Central memory CD8-positive, alpha-beta T cell (primary cell): Measurements from ENCODE around the gene SNED1.

Source experiments
- ATAC-seq: fragments of 150-1000 bp; cut with Tn5 transposase; replicated peaks from 2 replicates; pipeline ENCODE4 v1.10.0; 2022; ENCODE audit warnings: mild to moderate bottlenecking, moderate FRiP score, moderate number of reproducible peaks; ENCODE audit not compliant: poor library complexity, severe bottlenecking; ENCODE audit errors: extremely low read depth
- DNase-seq, 2 donors: peaks; one replicate each; pipeline ENCODE4 v3.0.0; 2021; ENCODE audit warnings: low spot score in 2 of 2
- H3K27ac Mint-ChIP-seq: one replicate; pipeline ENCODE4 v1.8.0; 2022; ENCODE audit warnings: low read depth, mild to moderate bottlenecking, moderate library complexity, mixed read lengths
- H3K27me3 Mint-ChIP-seq: one replicate; pipeline ENCODE4 v1.8.0; 2022; ENCODE audit warnings: mixed read lengths
- H3K36me3 Mint-ChIP-seq: one replicate; pipeline ENCODE4 v1.8.0; 2022; ENCODE audit warnings: mild to moderate bottlenecking, moderate library complexity, mixed read lengths; ENCODE audit not compliant: insufficient read depth
- H3K4me1 Mint-ChIP-seq: one replicate; pipeline ENCODE4 v1.8.0; 2022; ENCODE audit warnings: mixed read lengths
- H3K4me3 Mint-ChIP-seq: one replicate; pipeline ENCODE4 v1.8.0; 2022; ENCODE audit warnings: mild to moderate bottlenecking, moderate library complexity, mixed read lengths
- H3K9me3 Mint-ChIP-seq: one replicate; pipeline ENCODE4 v1.8.0; 2022; ENCODE audit warnings: mixed read lengths

The SNED1 gene

DNA sequence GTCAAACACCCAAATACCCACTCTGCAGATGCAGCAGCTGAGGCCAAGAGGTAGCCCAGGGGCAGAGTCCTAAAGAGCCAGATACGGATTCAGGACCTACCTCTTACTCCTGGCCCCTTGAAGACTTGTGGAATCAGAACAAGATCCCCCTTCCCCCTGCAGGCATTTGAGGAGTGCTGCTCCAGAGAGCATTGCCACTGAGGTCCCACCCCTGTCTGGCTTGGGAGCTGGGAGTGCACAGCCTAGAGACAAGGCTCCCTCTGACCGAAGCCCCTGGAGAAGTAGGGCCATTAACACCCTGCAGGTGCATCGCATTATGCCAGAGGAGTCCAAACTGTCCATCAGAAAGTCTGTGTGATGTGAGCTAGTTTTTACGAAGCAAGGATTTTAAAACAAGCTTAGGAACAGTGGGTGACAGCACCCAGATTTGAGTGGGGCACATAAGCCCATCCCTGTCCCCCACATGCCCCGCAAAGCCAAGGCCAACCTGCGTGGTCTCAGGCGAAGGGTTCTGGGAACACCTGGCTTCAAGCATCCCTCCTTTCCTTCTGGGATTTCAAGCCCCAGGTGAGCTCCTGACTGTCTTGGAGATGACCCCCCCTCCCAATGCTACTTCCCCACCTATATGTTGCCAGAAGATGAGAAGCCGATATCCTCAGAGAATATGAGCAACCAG is 55.3 kb downstream of the SNED1 start:
- H3K4me3 Mint-ChIP-seq, result no peak overlapping the region
- peaks cover 4% of the 10 kb centered on the region for H3K36me3 Mint-ChIP-seq
- no peak overlapping the region for H3K27ac Mint-ChIP-seq
- H3K27me3 Mint-ChIP-seq, result no peaks in the 10 kb centered on the region
- DNase-seq (peak in 1 of 2 donors; percentile 11), ATAC-seq (no peak)
- H3K9me3 Mint-ChIP-seq, result no peaks in the 10 kb centered on the region
- peaks cover 5% of the 10 kb centered on the region for H3K4me1 Mint-ChIP-seq

DNA sequence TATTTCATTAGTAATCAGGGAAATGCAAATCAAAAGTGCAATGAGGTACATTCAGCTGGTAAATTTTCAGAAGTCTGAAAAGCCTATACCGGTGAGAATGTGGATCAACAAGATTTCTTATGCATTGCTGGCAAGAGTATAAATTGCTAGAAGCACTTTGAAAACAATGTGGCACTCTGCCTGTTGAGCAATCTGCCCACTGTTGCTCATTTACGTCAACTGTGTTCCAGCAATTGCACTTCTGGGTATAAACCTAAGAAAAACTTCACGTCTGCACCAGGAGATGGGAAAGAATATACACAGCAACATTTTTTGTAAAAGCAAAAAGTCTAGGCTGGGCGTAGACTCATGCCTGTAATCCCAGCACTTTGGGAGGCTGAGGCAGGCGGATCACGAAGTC is 62.9 kb downstream of the SNED1 start:
- no peaks in the 10 kb centered on the region for H3K27me3 Mint-ChIP-seq
- ATAC-seq (no peak), DNase-seq (no peak)
- peaks cover 14% of the 10 kb centered on the region for H3K4me1 Mint-ChIP-seq
- peaks cover 3% of the 10 kb centered on the region for H3K36me3 Mint-ChIP-seq
- H3K4me3 Mint-ChIP-seq, result no peak overlapping the region
- no peaks in the 10 kb centered on the region for H3K9me3 Mint-ChIP-seq
- H3K27ac Mint-ChIP-seq, result no peak overlapping the region

DNA sequence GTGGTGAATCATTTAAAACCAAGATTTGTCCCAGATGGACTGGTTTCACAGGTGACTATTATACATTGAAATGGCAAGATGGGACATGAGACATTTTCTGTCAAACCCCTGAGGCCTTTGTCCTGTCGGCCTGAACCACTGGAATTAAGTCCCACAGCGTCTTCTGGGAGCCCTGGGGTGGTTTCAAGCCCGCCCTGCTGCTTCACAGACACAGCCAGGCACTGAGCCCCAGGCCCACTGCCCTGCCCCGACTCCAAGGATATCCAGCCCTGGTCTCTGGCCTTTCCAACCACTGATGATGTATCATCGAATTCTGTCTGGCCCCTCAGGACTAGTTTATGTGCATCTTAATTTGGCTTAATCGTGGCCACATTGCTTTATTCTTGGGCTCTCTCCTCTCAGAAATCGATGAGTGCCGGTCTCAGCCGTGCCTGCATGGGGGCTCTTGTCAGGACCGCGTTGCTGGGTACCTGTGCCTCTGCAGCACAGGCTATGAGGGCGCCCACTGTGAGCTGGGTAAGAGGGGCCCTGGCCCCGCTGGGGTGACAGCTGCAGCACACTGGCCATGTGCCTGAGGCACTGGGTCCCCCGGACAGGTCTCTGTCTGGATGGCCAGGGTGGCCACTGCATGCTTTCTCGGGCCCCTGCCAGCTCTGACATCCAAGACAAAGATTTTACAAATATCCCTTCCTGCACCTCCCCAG is 64.1 kb downstream of the SNED1 start:
- peak in 1 of 2 donors; percentile 7 for DNase-seq
- H3K4me1 Mint-ChIP-seq, result peaks cover 17% of the 10 kb centered on the region
- no peaks in the 10 kb centered on the region for H3K27me3 Mint-ChIP-seq
- H3K9me3 Mint-ChIP-seq, result no peaks in the 10 kb centered on the region
- no peak overlapping the region for H3K4me3 Mint-ChIP-seq
- ATAC-seq, result no peak
- peaks cover 3% of the 10 kb centered on the region for H3K36me3 Mint-ChIP-seq
- H3K27ac Mint-ChIP-seq, result no peak overlapping the region

DNA sequence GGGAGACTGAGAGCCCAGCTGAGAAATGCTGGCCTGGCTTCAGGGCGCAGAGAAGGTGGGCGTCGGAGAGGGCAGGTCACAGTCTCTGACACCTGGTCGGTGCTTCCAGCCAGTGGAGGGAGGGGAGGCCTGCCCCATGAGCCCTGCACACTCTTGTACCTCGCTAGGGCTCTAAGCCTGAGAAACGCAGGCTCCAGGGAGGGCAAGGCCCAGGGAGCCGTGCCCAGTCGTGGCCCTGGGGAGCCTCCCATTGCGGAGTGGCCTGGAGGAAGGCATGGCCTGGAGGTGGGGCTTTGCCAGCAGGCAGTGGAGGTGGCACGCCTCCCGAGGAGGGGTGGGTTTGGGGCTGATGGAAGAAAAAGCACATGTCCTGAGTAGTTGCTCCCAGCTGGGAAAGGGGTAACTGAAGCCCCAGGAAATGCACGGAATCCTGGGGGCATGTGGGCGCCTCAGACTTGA is 64.7 kb downstream of the SNED1 start:
- H3K27ac Mint-ChIP-seq, result no peak overlapping the region
- no peaks in the 10 kb centered on the region for H3K27me3 Mint-ChIP-seq
- ATAC-seq, result no peak
- peaks cover 3% of the 10 kb centered on the region for H3K36me3 Mint-ChIP-seq
- H3K9me3 Mint-ChIP-seq, result no peaks in the 10 kb centered on the region
- H3K4me3 Mint-ChIP-seq, result no peak overlapping the region
- peaks cover 12% of the 10 kb centered on the region for H3K4me1 Mint-ChIP-seq
- peak in 1 of 2 donors; percentile 11 for DNase-seq

DNA sequence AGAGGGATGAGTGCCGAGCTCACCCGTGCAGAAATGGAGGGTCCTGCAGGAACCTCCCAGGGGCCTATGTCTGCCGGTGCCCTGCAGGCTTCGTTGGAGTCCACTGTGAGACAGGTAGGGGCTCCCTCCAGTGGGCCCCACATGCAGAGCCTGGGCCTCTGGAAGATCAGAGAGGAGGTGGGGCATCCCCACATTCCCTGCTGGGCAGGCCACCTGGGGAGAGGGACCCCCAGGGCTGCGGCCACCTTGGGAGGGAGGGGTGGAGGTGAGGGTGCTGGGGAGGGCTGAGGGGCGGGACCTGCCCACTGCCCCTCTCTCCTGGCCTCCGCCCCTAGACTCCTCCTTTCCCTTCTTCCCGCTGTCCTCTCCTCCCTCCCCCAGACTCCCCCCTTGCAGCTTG is 65.2 kb downstream of the SNED1 start:
- ATAC-seq (peak; percentile 14), DNase-seq (peak in 1 of 2 donors; percentile 10)
- Mint-ChIP-seq H3K4me3 (peak overlapping the region; percentile 36), H3K4me1 (peaks cover 12% of the 10 kb centered on the region), H3K27ac (no peak overlapping the region), H3K36me3 (peaks cover 3% of the 10 kb centered on the region), H3K27me3 (no peaks in the 10 kb centered on the region), H3K9me3 (no peaks in the 10 kb centered on the region)

DNA sequence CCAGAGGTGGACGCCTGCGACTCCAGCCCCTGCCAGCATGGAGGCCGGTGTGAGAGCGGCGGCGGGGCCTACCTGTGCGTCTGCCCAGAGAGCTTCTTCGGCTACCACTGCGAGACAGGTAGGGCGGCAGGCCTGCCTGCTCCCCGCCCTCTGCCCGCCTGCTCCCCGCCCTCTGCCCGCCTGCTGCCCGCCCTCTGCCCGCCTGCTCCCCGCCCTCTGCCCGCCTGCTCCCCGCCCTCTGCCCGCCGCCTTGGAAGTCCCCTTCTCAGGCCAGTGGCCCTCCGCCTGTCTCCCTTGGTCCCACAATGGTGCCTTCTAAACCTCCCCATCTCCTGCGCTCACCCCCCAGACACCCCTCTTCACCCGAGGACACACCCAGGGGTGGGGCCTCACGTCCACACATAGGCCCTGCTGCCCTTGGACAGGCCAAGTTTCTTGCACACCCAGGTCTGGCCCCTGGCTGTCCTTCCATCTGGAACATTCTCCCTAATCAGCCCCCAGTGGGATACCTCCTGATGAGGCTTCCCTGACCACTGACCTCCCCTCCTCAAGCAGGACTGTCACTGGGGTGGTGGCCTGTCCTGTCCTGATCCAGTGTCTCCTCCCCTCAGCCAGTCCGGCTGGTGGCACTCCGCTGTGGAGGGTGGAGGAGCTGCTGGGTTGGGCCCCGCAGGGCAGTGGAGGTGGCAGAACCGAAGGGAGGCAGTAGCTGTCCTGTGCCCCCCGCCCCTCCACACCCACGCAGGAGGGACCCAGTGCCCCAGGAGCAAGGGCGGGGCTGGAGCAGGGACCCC is 65.8 kb downstream of the SNED1 start:
- H3K9me3 Mint-ChIP-seq, result no peaks in the 10 kb centered on the region
- ATAC-seq (peak; percentile 71), DNase-seq (peak in 1 of 2 donors; percentile 27)
- no peaks in the 10 kb centered on the region for H3K27me3 Mint-ChIP-seq
- H3K4me1 Mint-ChIP-seq, result peaks cover 12% of the 10 kb centered on the region
- no peak overlapping the region for H3K27ac Mint-ChIP-seq
- peak overlapping the region; percentile 36 for H3K4me3 Mint-ChIP-seq
- H3K36me3 Mint-ChIP-seq, result peaks cover 3% of the 10 kb centered on the region

DNA sequence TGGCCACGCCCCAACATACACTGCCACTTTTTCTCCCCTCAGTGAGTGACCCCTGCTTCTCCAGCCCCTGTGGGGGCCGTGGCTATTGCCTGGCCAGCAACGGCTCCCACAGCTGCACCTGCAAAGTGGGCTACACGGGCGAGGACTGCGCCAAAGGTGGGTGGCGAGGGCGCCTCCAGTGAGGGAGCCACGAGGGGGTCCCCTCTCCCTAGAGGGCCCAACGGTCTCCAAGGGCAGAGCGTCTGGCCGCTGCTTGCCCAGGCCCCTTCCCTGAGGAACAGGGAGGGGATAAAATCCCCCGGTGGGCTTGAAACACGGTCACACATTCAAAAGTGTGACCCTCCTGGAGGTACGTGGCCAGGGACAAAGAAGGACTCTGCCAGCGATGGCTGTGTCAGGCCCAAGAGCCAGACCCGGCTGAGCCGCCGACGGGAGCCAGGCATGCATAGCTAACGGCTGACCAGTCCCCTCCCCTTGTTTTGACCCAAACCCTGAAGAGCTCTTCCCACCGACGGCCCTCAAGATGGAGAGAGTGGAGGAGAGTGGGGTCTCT is 66.5 kb downstream of the SNED1 start:
- H3K36me3 Mint-ChIP-seq, result peaks cover 3% of the 10 kb centered on the region
- DNase-seq (peak in 1 of 2 donors; percentile 0), ATAC-seq (no peak)
- H3K4me1 Mint-ChIP-seq, result peaks cover 12% of the 10 kb centered on the region
- no peak overlapping the region for H3K4me3 Mint-ChIP-seq
- no peaks in the 10 kb centered on the region for H3K27me3 Mint-ChIP-seq
- no peaks in the 10 kb centered on the region for H3K9me3 Mint-ChIP-seq
- H3K27ac Mint-ChIP-seq, result no peak overlapping the region

DNA sequence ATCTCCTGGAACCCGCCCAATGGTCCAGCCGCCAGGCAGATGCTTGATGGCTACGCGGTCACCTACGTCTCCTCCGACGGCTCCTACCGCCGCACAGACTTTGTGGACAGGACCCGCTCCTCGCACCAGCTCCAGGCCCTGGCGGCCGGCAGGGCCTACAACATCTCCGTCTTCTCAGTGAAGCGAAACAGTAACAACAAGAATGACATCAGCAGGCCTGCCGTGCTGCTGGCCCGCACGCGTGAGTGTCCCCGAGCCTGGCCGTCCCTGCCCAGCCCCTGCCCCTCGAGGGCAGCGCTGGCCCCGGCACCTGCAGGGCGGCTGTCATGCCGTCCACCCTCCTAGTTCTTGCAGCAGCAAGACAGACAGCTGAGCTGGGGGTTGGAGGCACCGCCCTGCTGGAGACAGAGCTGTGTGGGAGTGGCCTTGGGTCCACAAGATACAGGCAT is 67.0 kb downstream of the SNED1 start:
- Mint-ChIP-seq H3K36me3 (peaks cover 3% of the 10 kb centered on the region), H3K9me3 (no peaks in the 10 kb centered on the region), H3K4me1 (peaks cover 14% of the 10 kb centered on the region), H3K27ac (no peak overlapping the region), H3K27me3 (no peaks in the 10 kb centered on the region), H3K4me3 (no peak overlapping the region)
- ATAC-seq, result no peak
- DNase-seq, result peak in 1 of 2 donors; percentile 12

DNA sequence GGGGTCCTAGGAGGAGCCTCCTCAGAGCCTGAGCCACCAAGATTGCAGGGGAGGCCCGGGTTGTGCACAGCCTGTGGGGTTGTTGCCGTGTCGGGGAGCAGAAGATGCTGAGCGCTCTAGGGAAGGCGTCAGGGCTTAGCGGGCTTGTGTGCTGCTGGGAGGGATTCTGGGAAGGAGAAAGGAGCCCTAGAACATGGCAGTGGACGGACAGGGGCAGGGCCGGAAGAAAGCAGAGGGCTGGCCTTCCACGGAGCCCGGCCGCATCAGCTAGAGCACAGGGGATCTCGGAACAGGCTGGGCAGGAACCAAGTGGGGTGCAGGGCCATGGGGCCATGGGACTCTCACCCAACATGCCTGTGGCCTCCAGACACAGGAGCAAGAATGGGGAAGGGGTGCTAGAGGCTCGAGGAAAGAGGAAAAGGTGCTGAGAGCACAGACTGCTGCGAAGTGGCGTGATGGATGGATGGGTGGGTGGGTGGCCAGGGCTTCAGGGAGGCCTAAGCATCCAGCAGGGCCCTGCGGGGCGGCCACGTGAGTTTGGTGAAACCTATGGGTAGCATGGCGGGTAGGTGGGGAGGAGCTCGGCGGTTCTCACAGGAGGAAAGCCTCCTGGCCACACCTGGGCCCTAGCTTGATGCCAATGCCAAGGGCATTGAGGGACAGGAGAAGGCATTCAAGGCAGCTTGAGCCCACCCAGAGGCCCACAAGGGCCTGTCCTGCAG is 67.9 kb downstream of the SNED1 start:
- Mint-ChIP-seq H3K27me3 (no peaks in the 10 kb centered on the region), H3K4me3 (no peak overlapping the region), H3K36me3 (peaks cover 7% of the 10 kb centered on the region), H3K9me3 (no peaks in the 10 kb centered on the region), H3K4me1 (peaks cover 19% of the 10 kb centered on the region), H3K27ac (no peak overlapping the region)
- DNase-seq, result peak in 1 of 2 donors; percentile 11
- ATAC-seq, result no peak

DNA sequence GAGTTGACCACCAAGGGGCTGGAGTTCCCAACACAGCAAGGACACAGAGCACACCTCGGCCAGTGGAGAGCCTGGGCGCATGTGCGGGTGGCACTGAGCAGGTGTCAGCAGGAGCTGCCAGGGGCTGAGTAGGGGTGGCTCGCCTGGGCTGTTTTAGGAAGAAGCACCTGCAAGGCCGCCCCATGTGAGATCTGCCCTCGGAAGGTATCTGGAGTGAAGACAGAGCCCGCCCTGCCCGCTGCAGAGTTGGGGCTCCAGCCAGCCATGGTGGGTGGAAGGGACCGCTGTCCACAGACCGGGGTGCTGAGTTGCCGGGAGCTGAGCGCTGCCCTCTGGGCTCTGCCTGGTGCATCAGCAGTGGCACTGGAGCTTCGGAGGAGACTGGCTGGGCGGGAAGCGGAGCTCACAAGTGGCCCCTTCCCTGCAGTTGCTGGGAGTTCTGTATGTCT is 68.5 kb downstream of the SNED1 start:
- DNase-seq, result peak in 1 of 2 donors; percentile 11
- Mint-ChIP-seq H3K27me3 (no peaks in the 10 kb centered on the region), H3K27ac (no peak overlapping the region), H3K4me3 (no peak overlapping the region), H3K36me3 (peaks cover 7% of the 10 kb centered on the region), H3K9me3 (no peaks in the 10 kb centered on the region), H3K4me1 (peaks cover 19% of the 10 kb centered on the region)
- ATAC-seq, result no peak

DNA sequence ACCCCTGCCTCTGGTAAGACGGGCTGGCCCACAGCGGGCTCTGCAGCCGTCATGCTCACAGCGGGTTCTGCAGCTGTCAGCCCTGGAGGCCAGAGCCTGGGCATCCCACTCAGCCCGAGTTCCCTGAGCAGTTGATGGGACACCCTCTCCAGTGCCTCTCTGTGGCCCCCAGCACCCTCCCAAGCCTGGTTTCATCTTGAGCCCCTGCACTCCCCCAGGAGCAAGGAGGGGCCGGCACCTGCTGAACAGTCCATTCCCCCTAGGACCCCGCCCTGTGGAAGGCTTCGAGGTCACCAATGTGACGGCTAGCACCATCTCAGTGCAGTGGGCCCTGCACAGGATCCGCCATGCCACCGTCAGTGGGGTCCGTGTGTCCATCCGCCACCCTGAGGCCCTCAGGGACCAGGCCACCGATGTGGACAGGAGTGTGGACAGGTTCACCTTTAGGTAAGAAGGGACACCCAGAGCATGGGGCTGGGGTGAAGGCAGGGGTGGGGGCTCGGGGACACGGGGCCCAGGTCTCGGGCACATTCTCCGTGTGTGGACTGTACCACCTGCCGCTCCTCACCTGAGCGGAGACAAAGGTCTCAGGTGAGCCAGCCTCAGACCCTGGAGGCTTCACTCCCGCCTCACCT is 69.2 kb downstream of the SNED1 start:
- ATAC-seq (no peak), DNase-seq (peak in 1 of 2 donors; percentile 3)
- peaks cover 19% of the 10 kb centered on the region for H3K4me1 Mint-ChIP-seq
- no peaks in the 10 kb centered on the region for H3K9me3 Mint-ChIP-seq
- H3K36me3 Mint-ChIP-seq, result peaks cover 5% of the 10 kb centered on the region
- no peak overlapping the region for H3K27ac Mint-ChIP-seq
- no peak overlapping the region for H3K4me3 Mint-ChIP-seq
- no peaks in the 10 kb centered on the region for H3K27me3 Mint-ChIP-seq
